Stimulated activated CD8-positive, alpha-beta memory T cell treated with anti-CD3 and anti-CD28 coated beads, Interleukin-7, amount 100 ng/mL, for 1 hour (primary cell): ENCODE results near the gene PPP2R2B.
"Not testable (repeated sequence)": the region's sequence is repeated elsewhere in the genome, so short reads cannot be mapped to it uniquely, and the experiment has no call there.

Experiments
- DNase-seq, 2 donors: peaks; one replicate each; pipeline ENCODE4 v3.0.0-alpha.2; 2020; ENCODE audit warnings: low read depth in 2 of 2

Gene PPP2R2B

GRCh38 chr5:146745931-146746577 lies 132.5 kb downstream of the PPP2R2B start:
- DNase-seq, result no peak

DNA sequence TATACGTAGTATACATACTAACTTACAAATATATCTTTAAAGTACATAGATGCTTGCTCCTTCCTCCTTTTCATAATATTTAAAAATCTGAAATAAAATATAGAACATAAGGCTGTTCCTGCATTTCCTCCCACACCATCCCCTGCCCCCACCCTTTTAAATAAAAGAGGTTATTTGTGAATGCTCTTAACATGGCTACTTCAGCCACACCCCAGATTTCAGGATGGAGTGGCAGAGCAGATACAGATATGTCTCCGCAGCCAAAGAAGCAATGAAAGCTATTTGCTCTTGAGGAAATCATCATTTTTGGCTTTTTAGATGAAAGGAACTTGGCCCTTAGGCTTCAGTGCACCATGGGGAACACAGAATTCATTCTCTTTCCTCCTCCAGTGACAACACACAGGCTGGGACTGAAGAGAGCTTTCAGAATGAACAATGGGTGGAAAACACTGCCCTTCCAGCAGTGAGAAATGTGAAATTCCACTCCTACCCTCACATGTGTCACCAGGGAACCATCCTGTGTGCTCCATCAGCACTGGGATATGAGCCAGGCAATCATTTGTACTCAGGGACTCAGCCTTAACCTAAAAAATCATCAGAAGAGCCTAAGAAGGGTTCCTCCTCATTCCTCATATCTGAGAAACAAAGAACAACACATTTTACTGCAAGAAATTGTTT lies 134.3 kb downstream of the PPP2R2B start:
- DNase-seq, result no peak

- DNase-seq, result no peak
Observed at GRCh38 chr5:146734936-146735577, 143.5 kb downstream of the PPP2R2B start.

DNA sequence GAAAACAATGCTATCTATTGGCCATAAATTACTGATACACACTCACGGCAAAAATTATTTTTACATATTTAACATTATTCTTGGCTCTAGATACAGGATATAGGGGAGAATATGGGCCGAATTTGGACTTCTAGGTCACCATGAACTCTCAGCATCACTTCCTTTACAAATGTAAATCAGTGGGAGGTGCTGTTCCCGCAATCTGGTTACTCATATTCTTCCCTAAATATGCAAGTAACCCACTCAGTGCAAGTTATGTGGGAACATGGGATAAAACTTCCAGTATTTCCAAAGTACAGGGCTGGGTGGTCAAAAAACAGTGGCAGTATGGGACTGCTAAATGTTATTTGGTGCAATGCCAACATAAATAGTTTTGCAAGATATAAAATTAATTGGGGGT lies 145.6 kb downstream of the PPP2R2B start:
- no peak for DNase-seq

DNA sequence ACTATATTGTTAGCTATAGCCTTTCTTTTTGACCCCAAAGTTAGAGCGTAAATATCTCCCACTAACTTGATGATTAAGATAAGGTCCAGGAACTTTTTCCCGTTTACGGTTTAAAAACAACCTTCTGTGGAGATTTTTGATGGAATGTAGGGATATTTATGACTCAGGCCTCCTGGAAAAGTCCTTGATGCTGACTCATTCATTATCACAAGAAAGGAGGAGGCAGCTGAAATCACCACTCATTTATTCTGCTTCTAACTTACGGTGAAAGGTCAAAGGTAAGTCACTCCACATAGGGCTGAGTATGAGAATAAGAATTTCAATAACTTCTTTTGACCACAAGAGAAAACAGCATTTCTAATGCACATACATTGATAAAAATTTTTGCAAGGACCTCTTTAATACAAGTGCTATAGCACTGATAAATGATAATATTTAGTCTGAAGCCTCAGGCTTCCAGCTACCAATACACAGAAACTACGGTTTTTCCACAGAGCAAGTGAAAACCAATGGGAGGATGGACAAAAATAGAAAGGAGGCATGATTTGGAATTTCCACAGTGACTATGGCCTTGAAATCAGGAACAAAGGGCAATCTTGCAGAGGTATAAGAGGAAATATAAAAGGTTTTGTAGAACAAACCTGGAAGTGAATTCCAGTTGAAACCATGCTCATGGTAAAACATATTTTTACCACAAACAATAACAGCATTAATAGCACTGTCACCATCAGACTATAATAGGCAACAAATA lies 146.5 kb downstream of the PPP2R2B start:
- no peak for DNase-seq

DNA sequence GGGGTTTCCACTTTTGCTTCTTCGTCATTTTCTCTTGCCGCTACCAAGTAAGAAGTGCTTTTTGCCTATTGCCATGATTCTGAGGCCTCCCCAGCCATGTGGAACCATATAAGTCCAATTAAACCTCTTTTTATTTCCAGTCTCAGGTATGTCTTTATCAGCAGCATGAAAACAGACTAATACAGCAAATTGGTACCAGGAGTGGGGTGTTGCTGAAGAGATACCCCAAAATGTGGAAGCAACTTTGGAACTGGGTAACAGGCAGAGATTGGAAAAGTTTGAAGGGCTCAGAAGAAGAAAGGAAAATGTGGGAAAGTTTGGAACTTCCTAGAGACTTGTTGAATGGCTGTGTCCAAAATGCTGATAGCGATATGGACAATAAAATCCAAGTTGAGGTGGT lies 149.8 kb downstream of the PPP2R2B start:
- not testable (repeated sequence) for DNase-seq

DNA sequence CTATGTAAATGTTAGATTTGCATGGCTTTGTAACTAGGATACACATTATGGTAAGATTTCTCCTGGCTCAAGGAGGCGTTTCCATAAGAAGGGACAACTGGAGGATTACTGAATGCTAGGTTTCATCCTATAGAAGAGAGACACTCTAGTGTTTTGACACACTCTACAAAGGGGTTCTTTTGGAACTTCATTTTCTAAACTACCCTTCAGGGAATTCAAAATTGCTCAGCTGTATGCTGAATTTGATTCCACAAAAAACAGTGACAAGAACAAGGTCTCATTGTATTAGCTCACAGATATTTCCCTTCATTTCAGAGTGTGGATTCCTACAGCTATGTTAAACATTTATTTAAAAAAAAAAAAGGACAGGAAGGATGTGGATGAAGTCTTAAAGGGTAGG lies 151.7 kb downstream of the PPP2R2B start:
- no peak for DNase-seq

GRCh38 chr5:146726020-146726419 lies 152.5 kb downstream of the PPP2R2B start:
- DNase-seq, result no peak

- DNase-seq, result no peak
Observed at GRCh38 chr5:146725025-146725424, 153.5 kb downstream of the PPP2R2B start.

DNA sequence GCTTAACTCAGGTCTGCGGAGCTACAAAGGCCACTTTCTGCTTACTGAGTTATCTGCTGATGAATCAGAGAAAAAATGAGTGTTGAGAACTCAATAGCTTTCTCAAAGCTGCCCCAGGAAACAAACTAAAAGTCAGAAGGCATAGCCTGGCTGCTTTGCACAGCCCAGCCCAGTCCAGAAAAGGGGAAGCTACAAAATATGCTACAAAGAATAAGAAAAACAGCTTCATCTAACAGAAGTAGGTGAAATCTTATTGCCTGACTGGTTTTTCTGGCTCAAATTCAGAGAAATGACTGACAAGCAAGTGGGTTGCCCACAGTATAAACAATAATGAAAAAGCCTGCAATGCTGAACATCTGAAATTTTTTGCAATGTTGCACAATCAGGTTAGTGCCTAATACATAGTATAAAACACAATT lies 156.2 kb downstream of the PPP2R2B start:
- no peak for DNase-seq

- no peak for DNase-seq
Observed at GRCh38 chr5:146721073-146721815, 157.3 kb downstream of the PPP2R2B start.

DNA sequence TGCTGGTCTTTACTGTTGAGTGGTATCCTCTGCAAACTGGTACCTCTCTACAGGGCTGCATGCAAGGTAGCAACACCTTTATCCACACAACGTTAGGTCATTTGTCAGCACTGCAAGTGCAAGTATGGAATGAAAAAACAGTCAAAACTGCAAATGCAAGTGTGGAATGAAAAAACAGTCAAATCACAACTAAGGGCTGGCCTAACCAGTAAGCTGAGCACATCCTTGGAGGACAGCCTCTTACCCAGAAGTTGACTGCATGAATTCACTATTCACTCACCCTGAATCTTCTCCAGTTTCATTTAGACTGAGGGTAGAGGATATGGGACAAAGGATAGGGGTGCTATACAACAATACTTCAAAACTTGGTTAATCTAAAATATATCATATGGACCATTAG lies 158.4 kb downstream of the PPP2R2B start:
- no peak for DNase-seq

GRCh38 chr5:146719179-146719578 lies 159.4 kb downstream of the PPP2R2B start:
- no peak for DNase-seq

GRCh38 chr5:146718609-146719008 lies 159.9 kb downstream of the PPP2R2B start:
- DNase-seq, result no peak

DNA sequence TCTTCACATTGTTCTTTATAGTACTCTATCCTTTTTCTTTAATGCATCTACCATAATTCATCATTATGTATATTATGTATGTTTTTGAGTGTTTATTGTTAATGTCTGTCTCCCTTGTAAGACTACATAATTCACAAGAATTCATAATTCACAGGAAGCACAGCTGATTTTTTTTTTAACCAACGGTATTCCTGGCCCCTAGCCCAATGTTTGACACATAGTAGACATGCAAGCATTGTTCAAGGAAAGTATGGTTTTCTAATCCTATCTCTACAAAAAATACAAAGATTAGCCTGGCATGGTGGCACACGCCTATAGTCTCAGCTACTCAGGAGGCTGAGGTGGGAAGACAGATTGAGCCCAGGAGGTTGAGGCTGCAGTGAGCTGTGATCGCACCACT lies 160.6 kb downstream of the PPP2R2B start:
- no peak for DNase-seq

DNA sequence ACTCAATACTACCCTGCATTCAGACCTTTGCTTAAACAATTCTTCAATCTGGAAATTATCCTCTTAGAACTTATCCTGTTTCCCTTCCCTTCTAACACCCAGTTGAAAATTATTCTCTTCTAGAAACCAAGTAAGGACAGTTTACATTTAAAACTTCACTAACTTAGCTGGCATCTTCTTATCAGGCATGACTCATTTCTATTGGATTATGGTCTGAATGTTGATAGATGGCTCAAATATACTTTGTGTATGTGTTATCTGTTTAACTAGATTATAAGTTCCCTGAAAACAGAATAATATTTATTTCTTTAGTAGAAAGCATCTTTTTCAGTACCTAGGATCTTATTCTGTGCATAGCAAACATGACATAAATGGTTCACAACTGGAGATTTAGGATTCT lies 161.9 kb downstream of the PPP2R2B start:
- no peak for DNase-seq

DNA sequence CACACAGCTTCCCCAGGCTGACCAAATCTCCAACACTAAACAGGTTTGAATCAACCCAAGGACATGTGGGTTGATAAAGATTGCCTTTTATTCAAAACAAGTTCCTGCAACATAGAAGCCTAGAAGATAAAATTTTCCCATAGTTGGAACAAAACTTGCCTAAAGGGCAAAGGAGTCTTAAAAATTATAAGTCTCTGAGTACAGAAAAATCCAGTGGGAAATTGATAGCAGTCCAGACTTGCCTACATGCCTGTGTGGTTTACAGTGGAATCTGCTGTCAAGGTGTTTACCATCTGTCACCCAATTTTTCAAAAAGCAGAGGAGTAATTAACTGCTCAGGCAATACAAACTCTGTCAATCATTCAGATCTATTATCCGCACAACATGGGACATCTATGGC lies 168.2 kb downstream of the PPP2R2B start:
- DNase-seq, result no peak

- DNase-seq, result no peak
Observed at GRCh38 chr5:146707316-146707715, 171.2 kb downstream of the PPP2R2B start.

- no peak for DNase-seq
Observed at GRCh38 chr5:146706321-146706972, 172.1 kb downstream of the PPP2R2B start.

GRCh38 chr5:146704949-146705665 lies 173.4 kb downstream of the PPP2R2B start:
- DNase-seq, result no peak

DNA sequence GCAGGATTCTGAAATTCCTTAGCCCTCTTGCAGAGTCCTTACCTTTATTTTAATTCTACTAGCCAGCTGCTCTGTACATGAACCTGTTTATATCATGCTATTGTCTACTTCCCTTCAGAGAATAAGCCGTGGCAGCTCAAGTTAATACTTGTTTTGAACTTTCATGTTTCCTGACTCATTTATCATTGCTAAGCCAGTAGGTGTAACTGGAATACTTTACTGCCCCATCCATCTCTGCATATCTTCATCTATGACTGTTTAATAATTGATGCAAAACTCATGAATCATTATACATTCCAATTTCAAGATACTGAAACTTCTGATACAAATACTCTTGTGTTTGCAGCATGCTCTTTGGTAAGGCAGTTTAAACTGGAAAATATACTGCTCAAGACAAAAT lies 174.7 kb downstream of the PPP2R2B start:
- no peak for DNase-seq
